Neural cell (in vitro differentiated cells): Measurements from ENCODE around the gene ORM2. TPM values are rescaled to one million over a fixed set of nuclear protein-coding genes. Genes with fewer than 3 reads are reported as not detected.

Experiments used
- H2AFZ ChIP-seq: fragments of 200-600, 300-800 bp; sonication (generic), shearing (Covaris generic); 2 replicates; pipeline ENCODE4 v1.6.0; 2014; ENCODE audit warnings: low read depth, mild to moderate bottlenecking, antibody characterized with exemption, low read length, moderate library complexity
- H3F3A ChIP-seq: fragments of 200-600 bp; shearing (Covaris generic); 2 replicates; pipeline ENCODE4 v1.6.1; 2016; ENCODE audit warnings: mild to moderate bottlenecking, moderate library complexity, mixed read lengths, antibody characterized with exemption, low read length; ENCODE audit not compliant: insufficient read depth, poor library complexity, severe bottlenecking
- H3K27ac ChIP-seq: fragments of 200-600, 300-800 bp; sonication (generic), shearing (Covaris generic); 2 replicates; pipeline ENCODE4 v1.5.1; 2014; ENCODE audit warnings: mild to moderate bottlenecking, low read length, moderate library complexity
- H3K27me3 ChIP-seq: fragments of 300-800, 200-600 bp; sonication (generic), shearing (Covaris generic); 2 replicates; pipeline ENCODE4 v1.6.0; 2014; ENCODE audit warnings: mild to moderate bottlenecking, low read depth, low read length, moderate library complexity; ENCODE audit not compliant: insufficient read depth
- H3K36me3 ChIP-seq: fragments of 300-800, 200-600 bp; sonication (generic), shearing (Covaris generic); 2 replicates; pipeline ENCODE4 v1.5.1; 2014; ENCODE audit warnings: mild to moderate bottlenecking, antibody characterized with exemption, low read length, moderate library complexity; ENCODE audit not compliant: insufficient read depth
- H3K4me2 ChIP-seq: fragments of 300-800, 200-600 bp; sonication (generic), shearing (Covaris generic); 2 replicates; pipeline ENCODE4 v1.6.0; 2014; ENCODE audit warnings: mild to moderate bottlenecking, low read length
- H3K4me3 ChIP-seq: fragments of 300-800, 200-600 bp; sonication (generic), shearing (Covaris generic); 2 replicates; pipeline ENCODE4 v1.5.1; 2014; ENCODE audit warnings: mild to moderate bottlenecking, low read length, moderate library complexity
- H3K79me2 ChIP-seq: fragments of 200-600 bp; shearing (Covaris generic); replicated peaks from 2 replicates; pipeline ENCODE4 v1.6.0; 2014; ENCODE audit warnings: mild to moderate bottlenecking, low read length, moderate library complexity; ENCODE audit not compliant: insufficient read depth
- H3K9ac ChIP-seq: fragments of 300-800, 200-600 bp; sonication (generic), shearing (Covaris generic); 2 replicates; pipeline ENCODE4 v1.6.1; 2016; ENCODE audit warnings: mild to moderate bottlenecking, low read length, mixed read lengths
- H3K9me2 ChIP-seq: fragments of 200-600 bp; shearing (Covaris generic); 2 replicates; pipeline ENCODE4 v1.6.1; 2016; ENCODE audit warnings: mild to moderate bottlenecking, low read length, mixed read lengths; ENCODE audit not compliant: insufficient read depth
- H3K9me3 ChIP-seq: fragments of 200-600, 300-800 bp; sonication (generic), shearing (Covaris generic); 2 replicates; pipeline ENCODE4 v1.6.1; 2016; ENCODE audit warnings: mild to moderate bottlenecking, mixed run types, low read length, moderate library complexity, mixed read lengths
- H4K20me1 ChIP-seq: fragments of 200-600 bp; shearing (Covaris generic); 2 replicates; pipeline ENCODE4 v1.6.1; 2016; ENCODE audit warnings: mild to moderate bottlenecking, mixed run types; ENCODE audit not compliant: insufficient read depth
- EP300 ChIP-seq: fragments of 450-650 bp; conservative IDR thresholded peaks from 2 replicates; pipeline ENCODE4 v1.6.1; 2014; ENCODE audit warnings: antibody characterized with exemption, mild to moderate bottlenecking, moderate library complexity; ENCODE audit not compliant: poor library complexity, severe bottlenecking
- EZH2 ChIP-seq: fragments of 200-600, 300-800 bp; shearing (Covaris generic), sonication (generic); IDR thresholded peaks from 2 replicates; pipeline ENCODE4 v1.6.1; 2014; ENCODE audit warnings: antibody characterized with exemption, low read length, borderline replicate concordance, mild to moderate bottlenecking; ENCODE audit not compliant: insufficient read depth, poor library complexity, severe bottlenecking
- MXI1 ChIP-seq: fragments of 450-650 bp; conservative IDR thresholded peaks from 2 replicates; pipeline ENCODE4 v1.6.1; 2014; ENCODE audit warnings: antibody characterized with exemption, mild to moderate bottlenecking; ENCODE audit not compliant: poor library complexity, severe bottlenecking
- POLR2AphosphoS5 ChIP-seq: IDR thresholded peaks from 2 replicates; pipeline ENCODE4 v1.6.1; 2012
- RAD21 ChIP-seq: fragments of 450-650 bp; conservative IDR thresholded peaks from 2 replicates; pipeline ENCODE4 v1.6.1; 2014; ENCODE audit warnings: antibody characterized with exemption, mild to moderate bottlenecking, moderate library complexity
- SMC3 ChIP-seq: fragments of 450-650 bp; conservative IDR thresholded peaks from 2 replicates; pipeline ENCODE4 v1.6.1; 2014; ENCODE audit warnings: antibody characterized with exemption, mild to moderate bottlenecking, moderate library complexity; ENCODE audit not compliant: poor library complexity
- TAF1 ChIP-seq: IDR thresholded peaks from 2 replicates; pipeline ENCODE4 v1.6.1; 2012; ENCODE audit warnings: low read depth
- polyA plus RNA-seq: library from polyadenylated mRNA; depleted of rRNA; stranded (reverse); fragments of >200 nt; gene quantifications from 2 replicates; pipeline ENCODE4 v1.2.3, GENCODE V29; 2014
- TF ChIP-seq, protein P1 (sequence below): IDR thresholded peaks from 2 replicates; pipeline ENCODE4 v1.6.1; 2012; ENCODE audit warnings: borderline replicate concordance
- TF ChIP-seq, protein P2 (sequence below): fragments of 450-650 bp; IDR thresholded peaks from 2 replicates; pipeline ENCODE4 v1.5.1; 2014; ENCODE audit warnings: antibody characterized with exemption, mild to moderate bottlenecking, moderate library complexity; ENCODE audit not compliant: poor library complexity, severe bottlenecking

The ORM2 gene
- polyA plus RNA-seq, 1 donor from 2014 or later, result not detected

DNA sequence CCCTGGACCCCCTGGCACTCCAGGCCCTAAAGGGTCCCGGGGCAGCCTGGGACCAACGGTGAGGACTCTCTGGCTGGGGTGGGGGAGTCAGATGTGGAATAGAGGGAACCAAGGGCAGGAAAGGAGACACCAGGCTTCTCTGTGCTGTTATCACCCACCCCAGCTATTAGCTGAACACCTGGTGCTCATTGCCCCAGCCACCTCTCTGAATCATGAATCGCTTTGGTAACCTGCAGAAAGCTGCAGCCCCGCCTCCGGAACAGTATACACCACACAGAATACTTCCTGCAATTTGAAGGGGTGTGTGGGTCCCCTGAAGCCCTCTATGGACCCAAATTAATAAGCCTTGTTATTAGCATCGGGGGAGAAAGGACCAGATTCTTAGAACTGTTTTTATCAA, 47.2 kb upstream of the ORM2 start:
- Histone ChIP-seq H3K4me2 (no peak overlapping the region), H3K27ac (no peak overlapping the region), H3K36me3 (no peaks in the 10 kb centered on the region), H4K20me1 (no peaks in the 10 kb centered on the region), H3K9ac (no peak overlapping the region), H3K9me3 (no peaks in the 10 kb centered on the region), H3K79me2 (no peaks in the 10 kb centered on the region), H3K4me3 (no peak overlapping the region), H2AFZ (no peak overlapping the region), H3F3A (no peaks in the 10 kb centered on the region), H3K9me2 (no peaks in the 10 kb centered on the region), H3K27me3 (no peaks in the 10 kb centered on the region)
- no peak for TF ChIP-seq RAD21
- no peak for TF ChIP-seq POLR2AphosphoS5
- TF ChIP-seq SMC3, result no peak
- TF ChIP-seq, protein P1, sequence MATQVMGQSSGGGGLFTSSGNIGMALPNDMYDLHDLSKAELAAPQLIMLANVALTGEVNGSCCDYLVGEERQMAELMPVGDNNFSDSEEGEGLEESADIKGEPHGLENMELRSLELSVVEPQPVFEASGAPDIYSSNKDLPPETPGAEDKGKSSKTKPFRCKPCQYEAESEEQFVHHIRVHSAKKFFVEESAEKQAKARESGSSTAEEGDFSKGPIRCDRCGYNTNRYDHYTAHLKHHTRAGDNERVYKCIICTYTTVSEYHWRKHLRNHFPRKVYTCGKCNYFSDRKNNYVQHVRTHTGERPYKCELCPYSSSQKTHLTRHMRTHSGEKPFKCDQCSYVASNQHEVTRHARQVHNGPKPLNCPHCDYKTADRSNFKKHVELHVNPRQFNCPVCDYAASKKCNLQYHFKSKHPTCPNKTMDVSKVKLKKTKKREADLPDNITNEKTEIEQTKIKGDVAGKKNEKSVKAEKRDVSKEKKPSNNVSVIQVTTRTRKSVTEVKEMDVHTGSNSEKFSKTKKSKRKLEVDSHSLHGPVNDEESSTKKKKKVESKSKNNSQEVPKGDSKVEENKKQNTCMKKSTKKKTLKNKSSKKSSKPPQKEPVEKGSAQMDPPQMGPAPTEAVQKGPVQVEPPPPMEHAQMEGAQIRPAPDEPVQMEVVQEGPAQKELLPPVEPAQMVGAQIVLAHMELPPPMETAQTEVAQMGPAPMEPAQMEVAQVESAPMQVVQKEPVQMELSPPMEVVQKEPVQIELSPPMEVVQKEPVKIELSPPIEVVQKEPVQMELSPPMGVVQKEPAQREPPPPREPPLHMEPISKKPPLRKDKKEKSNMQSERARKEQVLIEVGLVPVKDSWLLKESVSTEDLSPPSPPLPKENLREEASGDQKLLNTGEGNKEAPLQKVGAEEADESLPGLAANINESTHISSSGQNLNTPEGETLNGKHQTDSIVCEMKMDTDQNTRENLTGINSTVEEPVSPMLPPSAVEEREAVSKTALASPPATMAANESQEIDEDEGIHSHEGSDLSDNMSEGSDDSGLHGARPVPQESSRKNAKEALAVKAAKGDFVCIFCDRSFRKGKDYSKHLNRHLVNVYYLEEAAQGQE, result no peak
- TF ChIP-seq MXI1, result no peak
- TF ChIP-seq, protein P2, sequence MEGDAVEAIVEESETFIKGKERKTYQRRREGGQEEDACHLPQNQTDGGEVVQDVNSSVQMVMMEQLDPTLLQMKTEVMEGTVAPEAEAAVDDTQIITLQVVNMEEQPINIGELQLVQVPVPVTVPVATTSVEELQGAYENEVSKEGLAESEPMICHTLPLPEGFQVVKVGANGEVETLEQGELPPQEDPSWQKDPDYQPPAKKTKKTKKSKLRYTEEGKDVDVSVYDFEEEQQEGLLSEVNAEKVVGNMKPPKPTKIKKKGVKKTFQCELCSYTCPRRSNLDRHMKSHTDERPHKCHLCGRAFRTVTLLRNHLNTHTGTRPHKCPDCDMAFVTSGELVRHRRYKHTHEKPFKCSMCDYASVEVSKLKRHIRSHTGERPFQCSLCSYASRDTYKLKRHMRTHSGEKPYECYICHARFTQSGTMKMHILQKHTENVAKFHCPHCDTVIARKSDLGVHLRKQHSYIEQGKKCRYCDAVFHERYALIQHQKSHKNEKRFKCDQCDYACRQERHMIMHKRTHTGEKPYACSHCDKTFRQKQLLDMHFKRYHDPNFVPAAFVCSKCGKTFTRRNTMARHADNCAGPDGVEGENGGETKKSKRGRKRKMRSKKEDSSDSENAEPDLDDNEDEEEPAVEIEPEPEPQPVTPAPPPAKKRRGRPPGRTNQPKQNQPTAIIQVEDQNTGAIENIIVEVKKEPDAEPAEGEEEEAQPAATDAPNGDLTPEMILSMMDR, result no peak
- no peak for TF ChIP-seq TAF1
- no peak for TF ChIP-seq EZH2
- TF ChIP-seq EP300, result no peak

DNA sequence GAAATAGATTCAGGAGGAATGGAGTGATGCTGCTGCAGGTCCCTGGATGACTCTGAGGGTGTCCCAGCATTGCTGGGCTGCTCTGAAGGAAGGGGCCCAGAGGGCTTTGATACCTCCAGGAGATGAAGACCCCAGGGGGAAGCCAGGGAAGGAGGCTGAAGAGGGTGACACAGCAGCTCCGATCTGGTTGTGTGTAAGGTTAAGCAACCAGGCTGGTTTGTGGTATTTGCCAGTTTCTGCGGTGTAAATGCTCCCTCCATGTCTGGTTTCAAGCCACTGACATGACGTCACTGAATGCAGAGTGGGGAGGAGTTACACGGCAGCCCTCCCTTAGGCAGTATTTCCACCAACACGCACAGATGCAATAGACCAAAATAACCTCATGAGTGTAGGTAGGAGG, 46.7 kb upstream of the ORM2 start:
- no peak overlapping the region for H3K9ac ChIP-seq
- TF ChIP-seq SMC3, result no peak
- no peak for TF ChIP-seq MXI1
- no peak for TF ChIP-seq EZH2
- TF ChIP-seq POLR2AphosphoS5, result no peak
- no peaks in the 10 kb centered on the region for H3K27me3 ChIP-seq
- H3K4me3 ChIP-seq, result no peak overlapping the region
- H3K9me3 ChIP-seq, result no peaks in the 10 kb centered on the region
- H3K36me3 ChIP-seq, result no peaks in the 10 kb centered on the region
- no peaks in the 10 kb centered on the region for H3K9me2 ChIP-seq
- no peak overlapping the region for H2AFZ ChIP-seq
- no peak overlapping the region for H3K4me2 ChIP-seq
- no peak overlapping the region for H3K27ac ChIP-seq
- no peaks in the 10 kb centered on the region for H4K20me1 ChIP-seq
- no peaks in the 10 kb centered on the region for H3F3A ChIP-seq
- no peaks in the 10 kb centered on the region for H3K79me2 ChIP-seq

DNA sequence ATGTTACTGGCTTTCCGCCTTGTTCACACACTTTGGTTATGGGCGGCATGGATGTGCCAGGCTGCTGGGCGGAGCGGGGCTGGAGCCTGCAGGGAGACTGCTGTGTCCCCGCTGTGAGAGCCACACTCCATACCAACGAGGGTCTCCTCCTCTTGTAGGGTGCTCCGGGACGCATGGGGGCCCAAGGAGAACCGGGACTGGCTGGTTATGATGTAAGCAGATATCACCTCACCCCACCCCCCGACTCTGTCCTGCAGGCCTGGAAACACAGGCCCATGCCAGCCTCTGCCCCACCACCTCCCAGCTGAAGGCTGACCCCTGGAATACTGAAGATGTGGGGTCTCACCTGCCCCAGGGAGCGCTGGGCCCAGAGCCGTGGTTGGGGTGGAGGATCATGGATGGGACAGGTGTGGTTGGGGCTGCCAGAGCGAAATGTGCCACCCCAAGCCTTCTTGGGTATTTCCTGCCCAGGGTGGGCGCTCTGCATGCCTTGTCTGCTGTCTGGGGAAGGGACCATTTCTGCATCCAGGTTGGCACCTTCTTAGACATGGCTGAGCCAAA, 46.0 kb upstream of the ORM2 start:
- no peak overlapping the region for H3K4me2 ChIP-seq
- H3K27me3 ChIP-seq, result no peaks in the 10 kb centered on the region
- H4K20me1 ChIP-seq, result no peaks in the 10 kb centered on the region
- no peaks in the 10 kb centered on the region for H3K79me2 ChIP-seq
- no peak overlapping the region for H3K9ac ChIP-seq
- H3K9me3 ChIP-seq, result no peaks in the 10 kb centered on the region
- H3K27ac ChIP-seq, result no peak overlapping the region
- H3F3A ChIP-seq, result no peaks in the 10 kb centered on the region
- H3K9me2 ChIP-seq, result no peaks in the 10 kb centered on the region
- no peaks in the 10 kb centered on the region for H3K36me3 ChIP-seq
- no peak overlapping the region for H3K4me3 ChIP-seq
- no peak overlapping the region for H2AFZ ChIP-seq
- TF ChIP-seq EZH2 (no peak), SMC3 (no peak), MXI1 (no peak), POLR2AphosphoS5 (no peak), TAF1 (no peak), RAD21 (no peak), EP300 (no peak)
- TF ChIP-seq, protein P1, result no peak
- TF ChIP-seq, protein P2, result no peak
